ENCODE measurements around the gene ZDBF2. TPM values are rescaled to one million over a fixed set of nuclear protein-coding genes. Genes with fewer than 3 reads are reported as not detected.

Gene ZDBF2
- total RNA-seq, 2 donors from 2014 or later = 13.2 to 13.5 TPM

GRCh38 chr2:206241736-206242135 is 32.7 kb upstream of the ZDBF2 start:
- intact Hi-C loops (cut with DNase I) = no loop called here
- no peaks in the 10 kb centered on the region for H3K36me3 ChIP-seq (replicated peaks in 1 of 2; ENCODE audit: insufficient read depth in 1 of 2, low read depth in 2 of 2)
- no peak overlapping the region for H3K27ac ChIP-seq
- no peak for TF ChIP-seq CTCF (IDR thresholded peaks at IDR 0.05)
- no peak for TF ChIP-seq POLR2A (IDR thresholded peaks at IDR 0.05)
- H3K27me3 ChIP-seq = no peaks in the 10 kb centered on the region
- H3K4me3 ChIP-seq = no peak overlapping the region
- H3K4me1 ChIP-seq = no peaks in the 10 kb centered on the region
- no peaks in the 10 kb centered on the region for H3K9me3 ChIP-seq
- no peak for ATAC-seq
- WGBS, 2 donors = 49 to 55% methylated on average over 4 of the region's 4 CpGs
- no peak for DNase-seq

GRCh38 chr2:206245265-206245672 is 29.2 kb upstream of the ZDBF2 start:
- no peak for ATAC-seq
- no peak overlapping the region for H3K4me3 ChIP-seq
- TF ChIP-seq CTCF (IDR thresholded peaks at IDR 0.05) = no peak
- no peak for TF ChIP-seq POLR2A (IDR thresholded peaks at IDR 0.05)
- no peaks in the 10 kb centered on the region for H3K27me3 ChIP-seq
- no peaks in the 10 kb centered on the region for H3K9me3 ChIP-seq
- H3K4me1 ChIP-seq = no peaks in the 10 kb centered on the region
- intact Hi-C loops (cut with DNase I) = no loop called here
- H3K27ac ChIP-seq = no peak overlapping the region
- WGBS, 2 donors = 40 to 72% methylated on average over 2 of the region's 2 CpGs
- DNase-seq = no peak
- no peaks in the 10 kb centered on the region for H3K36me3 ChIP-seq (replicated peaks in 1 of 2; ENCODE audit: insufficient read depth in 1 of 2, low read depth in 2 of 2)

GRCh38 chr2:206250041-206250897 is 24.2 kb upstream of the ZDBF2 start:
- DNase-seq (peak in 3 of 4 donors; percentile 23 to 43 (median 34)), ATAC-seq (peak; percentile 52)
- no peaks in the 10 kb centered on the region for H3K36me3 ChIP-seq (replicated peaks in 1 of 2; ENCODE audit: insufficient read depth in 1 of 2, low read depth in 2 of 2)
- H3K4me1 ChIP-seq = no peaks in the 10 kb centered on the region
- TF ChIP-seq POLR2A (IDR thresholded peaks at IDR 0.05) = no peak
- peak in 2 of 7 experiments; percentile 22 to 23 for TF ChIP-seq CTCF (IDR thresholded peaks at IDR 0.05)
- H3K9me3 ChIP-seq = no peaks in the 10 kb centered on the region
- 41 to 50% methylated on average over 44 to 45 of the region's 45 CpGs for WGBS, 2 donors
- H3K27me3 ChIP-seq = peaks cover 0 to 4% of the 10 kb centered on the region in 2 donors
- peak overlapping the region in 1 of 2 donors; percentile 15 for H3K4me3 ChIP-seq
- no peak overlapping the region for H3K27ac ChIP-seq
- intact Hi-C loops (cut with DNase I) = no loop called here

- intact Hi-C loops (cut with DNase I) = no loop called here
- ATAC-seq = no peak
- 44 to 69% methylated on average over 20 of the region's 20 CpGs for WGBS, 2 donors
- Histone ChIP-seq H3K27ac (no peak overlapping the region), H3K4me1 (no peaks in the 10 kb centered on the region), H3K36me3 (replicated peaks in 1 of 2; ENCODE audit: insufficient read depth in 1 of 2, low read depth in 2 of 2) (no peaks in the 10 kb centered on the region), H3K4me3 (no peak overlapping the region), H3K27me3 (peaks cover 0 to 4% of the 10 kb centered on the region in 2 donors), H3K9me3 (no peaks in the 10 kb centered on the region)
- DNase-seq = no peak
- TF ChIP-seq CTCF (IDR thresholded peaks at IDR 0.05) = no peak
- no peak for TF ChIP-seq POLR2A (IDR thresholded peaks at IDR 0.05)
These were observed 21.2 kb upstream of the ZDBF2 start for GRCh38 chr2:206253125-206253776.

Data from body of pancreas (tissue), 4 donors.